SU-DHL-6 (cell line): ENCODE data around the gene IQCF2.
"Not testable (repeated sequence)": the region's sequence is repeated elsewhere in the genome, so short reads cannot be mapped to it uniquely, and the experiment has no call there.

Source experiments
- H2AFZ ChIP-seq: fragments of 200-600 bp; sonication (generic); 2 replicates; pipeline ENCODE4 v1.6.1; 2014; ENCODE audit warnings: low read depth, mild to moderate bottlenecking, moderate library complexity, mixed read lengths, antibody characterized with exemption, low read length; ENCODE audit not compliant: severe bottlenecking
- H3F3A ChIP-seq: fragments of 200-600 bp; shearing (Covaris generic); 2 replicates; pipeline ENCODE4 v1.6.0; 2016; ENCODE audit warnings: antibody characterized with exemption, mild to moderate bottlenecking; ENCODE audit not compliant: insufficient read depth
- H3K27ac ChIP-seq: fragments of 200-600 bp; sonication (generic); 2 replicates; pipeline ENCODE4 v1.5.1; 2016; ENCODE audit warnings: low read depth, mild to moderate bottlenecking, low read length, moderate library complexity, mixed read lengths
- H3K27me3 ChIP-seq: fragments of 200-600 bp; sonication (generic), shearing (Covaris generic); 2 replicates; pipeline ENCODE4 v1.6.0; 2014; ENCODE audit warnings: mild to moderate bottlenecking, low read length
- H3K36me3 ChIP-seq: fragments of 200-600 bp; sonication (generic); 2 replicates; pipeline ENCODE4 v1.6.1; 2014; ENCODE audit warnings: mild to moderate bottlenecking, low read length, mixed read lengths
- H3K4me2 ChIP-seq: fragments of 300-600, 200-600 bp; shearing (Covaris generic), sonication (generic); 2 replicates; pipeline ENCODE4 v1.6.0; 2014; ENCODE audit warnings: low read length, low read depth, mild to moderate bottlenecking; ENCODE audit not compliant: poor library complexity, severe bottlenecking
- H3K4me3 ChIP-seq: fragments of 200-600 bp; sonication (generic); 2 replicates; pipeline ENCODE4 v1.5.1; 2014; ENCODE audit warnings: antibody characterized with exemption, low read length, mild to moderate bottlenecking, mixed read lengths; ENCODE audit not compliant: insufficient read depth, poor library complexity, severe bottlenecking
- H3K79me2 ChIP-seq: fragments of 200-600 bp; sonication (generic); 2 replicates; pipeline ENCODE4 v1.6.1; 2014; ENCODE audit warnings: mild to moderate bottlenecking, low read length, moderate library complexity; ENCODE audit not compliant: insufficient read depth
- H3K9ac ChIP-seq: fragments of 200-600 bp; sonication (generic); 2 replicates; pipeline ENCODE4 v1.7.0; 2014; ENCODE audit warnings: mild to moderate bottlenecking, low read length
- H3K9me2 ChIP-seq: fragments of 200-600 bp; sonication (generic); replicated peaks from 2 replicates; pipeline ENCODE4 v1.6.1; 2014; ENCODE audit warnings: low read length; ENCODE audit not compliant: insufficient read depth
- H3K9me3 ChIP-seq: fragments of 200-600 bp; sonication (generic); 2 replicates; pipeline ENCODE4 v1.6.1; 2014; ENCODE audit warnings: low read length, mixed read lengths; ENCODE audit not compliant: insufficient read depth
- H4K20me1 ChIP-seq: fragments of 200-600 bp; sonication (generic); 2 replicates; pipeline ENCODE4 v1.6.1; 2014; ENCODE audit warnings: low read depth, mild to moderate bottlenecking, antibody characterized with exemption, low read length, moderate library complexity, mixed read lengths
- CTCF ChIP-seq: fragments of 200-600 bp; sonication (generic); IDR thresholded peaks from one replicate; pipeline ENCODE4 v1.5.1; 2017; ENCODE audit warnings: antibody characterized with exemption, mild to moderate bottlenecking, low read length, moderate library complexity; ENCODE audit not compliant: insufficient read depth, poor library complexity, severe bottlenecking
- EZH2phosphoT487 ChIP-seq: fragments of 200-600 bp; sonication (generic), shearing (Covaris generic); conservative IDR thresholded peaks from 2 replicates; pipeline ENCODE4 v1.6.1; 2018; ENCODE audit warnings: mild to moderate bottlenecking, antibody characterized with exemption, low read length, moderate library complexity, mixed read lengths

The IQCF2 gene

GRCh38 chr3:51830836-51831385 lies 30.5 kb upstream of the IQCF2 start:
- no peaks in the 10 kb centered on the region for H3F3A ChIP-seq
- no peaks in the 10 kb centered on the region for H3K9me2 ChIP-seq
- H3K9me3 ChIP-seq: no peaks in the 10 kb centered on the region; the same call in 1 of the 2 replicates
- H2AFZ ChIP-seq: no peak overlapping the region
- no peaks in the 10 kb centered on the region for H3K27me3 ChIP-seq
- no peaks in the 10 kb centered on the region for H4K20me1 ChIP-seq
- H3K27ac ChIP-seq: no peak overlapping the region
- H3K9ac ChIP-seq: no peak overlapping the region
- H3K4me2 ChIP-seq: no peak overlapping the region
- no peaks in the 10 kb centered on the region for H3K36me3 ChIP-seq
- TF ChIP-seq CTCF (no peak), EZH2phosphoT487 (no peak)
- H3K4me3 ChIP-seq: no peak overlapping the region
- H3K79me2 ChIP-seq: no peaks in the 10 kb centered on the region

DNA sequence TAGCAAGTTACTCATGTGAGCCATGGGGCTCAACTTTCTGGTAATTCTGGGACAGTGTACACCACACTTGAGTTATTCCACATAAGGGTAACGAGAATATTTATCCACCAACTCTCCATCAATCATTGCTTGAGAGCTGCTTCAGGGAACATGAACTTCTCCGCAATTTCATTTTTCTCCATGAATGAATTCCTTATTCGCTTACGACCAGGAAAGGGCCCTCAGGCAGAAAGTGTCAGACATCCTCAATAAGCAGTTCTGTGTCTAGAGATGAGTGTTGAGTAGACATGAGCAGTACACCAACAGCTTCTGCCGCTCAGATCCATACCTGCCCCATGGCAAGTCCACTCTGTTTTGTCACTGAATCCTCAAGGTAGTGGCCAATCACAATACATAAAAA lies 24.8 kb upstream of the IQCF2 start:
- no peak overlapping the region for H3K27ac ChIP-seq
- no peak overlapping the region for H3K4me2 ChIP-seq
- no peak overlapping the region for H2AFZ ChIP-seq
- no peak overlapping the region for H3K9ac ChIP-seq
- no peaks in the 10 kb centered on the region for H3K9me3 ChIP-seq
- no peaks in the 10 kb centered on the region for H3K9me2 ChIP-seq
- no peaks in the 10 kb centered on the region for H3F3A ChIP-seq
- no peaks in the 10 kb centered on the region for H3K27me3 ChIP-seq
- no peak for TF ChIP-seq EZH2phosphoT487
- TF ChIP-seq CTCF: no peak
- H4K20me1 ChIP-seq: no peaks in the 10 kb centered on the region
- H3K36me3 ChIP-seq: no peaks in the 10 kb centered on the region
- no peak overlapping the region for H3K4me3 ChIP-seq
- H3K79me2 ChIP-seq: no peaks in the 10 kb centered on the region

- no peaks in the 10 kb centered on the region for H3K36me3 ChIP-seq
- no peaks in the 10 kb centered on the region for H3K9me3 ChIP-seq
- H3K9me2 ChIP-seq: no peaks in the 10 kb centered on the region
- no peaks in the 10 kb centered on the region for H3K79me2 ChIP-seq
- no peaks in the 10 kb centered on the region for H3F3A ChIP-seq
- H3K27ac ChIP-seq: no peak overlapping the region
- H3K9ac ChIP-seq: no peak overlapping the region
- H3K4me2 ChIP-seq: no peak overlapping the region
- no peak overlapping the region for H3K4me3 ChIP-seq
- H2AFZ ChIP-seq: no peak overlapping the region
- TF ChIP-seq CTCF (no peak), EZH2phosphoT487 (no peak)
- H3K27me3 ChIP-seq: no peaks in the 10 kb centered on the region
- no peaks in the 10 kb centered on the region for H4K20me1 ChIP-seq
These were observed 16.3 kb upstream of the IQCF2 start for GRCh38 chr3:51845129-51845528.

DNA sequence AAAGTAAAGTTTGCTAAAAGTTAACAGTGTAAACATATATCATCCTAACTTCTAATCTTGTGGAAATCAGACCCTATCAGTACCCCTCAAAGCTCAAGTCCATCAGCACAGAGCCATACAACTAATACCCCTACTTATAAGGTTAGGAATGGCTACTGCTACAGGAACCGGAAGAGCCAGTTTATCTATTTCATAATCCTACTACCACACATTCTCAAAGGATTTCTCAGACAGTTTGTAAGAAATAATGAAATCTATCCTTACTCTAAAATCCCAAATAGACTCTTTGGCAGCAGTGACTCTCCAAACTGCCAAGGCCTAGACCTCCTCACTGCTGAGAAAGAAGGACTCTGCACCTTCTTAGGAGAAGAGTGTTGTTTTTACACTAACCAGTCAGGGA lies 6.0 kb upstream of the IQCF2 start:
- not testable (repeated sequence) for H4K20me1 ChIP-seq, H3K4me2 ChIP-seq, H3K27ac ChIP-seq, H3K4me3 ChIP-seq, H3K27me3 ChIP-seq, H2AFZ ChIP-seq, H3K79me2 ChIP-seq, H3K36me3 ChIP-seq, H3K9ac ChIP-seq, H3F3A ChIP-seq, H3K9me2 ChIP-seq, H3K9me3 ChIP-seq
